Breast epithelium (tissue), 3 donors: Measurements from ENCODE around the gene EHMT1.

Experiments
- POLR2A ChIP-seq: fragments of 450-650 bp; IDR thresholded peaks from one replicate; pipeline ENCODE4 v1.6.1; 2016; ENCODE audit warnings: antibody characterized with exemption, mild to moderate bottlenecking, moderate library complexity
- POLR2AphosphoS5 ChIP-seq, 3 donors: sonication (generic); formaldehyde crosslinking; IDR thresholded peaks; one replicate each; pipeline ENCODE4 v1.6.1; 2017; ENCODE audit warnings: antibody characterized with exemption in 3 of 3
- TF ChIP-seq, protein P1 (sequence below), 3 donors: fragments of 450-650 bp; IDR thresholded peaks; one replicate each; pipeline ENCODE4 v1.5.1; 2016 to 2017; ENCODE audit warnings: antibody characterized with exemption in 3 of 3, mild to moderate bottlenecking in 3 of 3, moderate library complexity in 3 of 3

DNA sequence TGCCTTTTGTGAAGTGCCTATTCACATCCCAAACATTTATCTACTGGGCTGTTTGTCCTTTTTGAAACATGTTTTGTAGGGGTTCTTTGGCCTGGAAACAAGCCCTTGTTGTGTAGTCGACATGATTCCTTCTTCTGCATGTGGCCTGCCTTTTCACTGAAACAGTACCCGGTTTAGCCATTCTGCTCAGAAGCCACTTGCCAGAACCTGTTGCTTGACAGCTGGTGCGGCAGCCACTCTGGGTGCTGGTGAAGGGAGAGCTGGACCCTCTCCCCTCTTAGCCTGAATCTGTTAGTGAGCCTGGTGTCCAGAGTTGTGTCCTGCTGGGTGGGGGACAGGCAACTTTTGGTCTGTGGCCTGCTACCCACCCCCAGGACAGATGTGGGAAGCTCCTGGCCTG is 129.9 kb downstream of the EHMT1 start:
- TF ChIP-seq, protein P1, sequence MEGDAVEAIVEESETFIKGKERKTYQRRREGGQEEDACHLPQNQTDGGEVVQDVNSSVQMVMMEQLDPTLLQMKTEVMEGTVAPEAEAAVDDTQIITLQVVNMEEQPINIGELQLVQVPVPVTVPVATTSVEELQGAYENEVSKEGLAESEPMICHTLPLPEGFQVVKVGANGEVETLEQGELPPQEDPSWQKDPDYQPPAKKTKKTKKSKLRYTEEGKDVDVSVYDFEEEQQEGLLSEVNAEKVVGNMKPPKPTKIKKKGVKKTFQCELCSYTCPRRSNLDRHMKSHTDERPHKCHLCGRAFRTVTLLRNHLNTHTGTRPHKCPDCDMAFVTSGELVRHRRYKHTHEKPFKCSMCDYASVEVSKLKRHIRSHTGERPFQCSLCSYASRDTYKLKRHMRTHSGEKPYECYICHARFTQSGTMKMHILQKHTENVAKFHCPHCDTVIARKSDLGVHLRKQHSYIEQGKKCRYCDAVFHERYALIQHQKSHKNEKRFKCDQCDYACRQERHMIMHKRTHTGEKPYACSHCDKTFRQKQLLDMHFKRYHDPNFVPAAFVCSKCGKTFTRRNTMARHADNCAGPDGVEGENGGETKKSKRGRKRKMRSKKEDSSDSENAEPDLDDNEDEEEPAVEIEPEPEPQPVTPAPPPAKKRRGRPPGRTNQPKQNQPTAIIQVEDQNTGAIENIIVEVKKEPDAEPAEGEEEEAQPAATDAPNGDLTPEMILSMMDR (IDR thresholded peaks at IDR 0.05), result no peak
- TF ChIP-seq POLR2AphosphoS5 (IDR thresholded peaks at IDR 0.05), result no peak
- no peak for TF ChIP-seq POLR2A
